ENCODE measurements around the gene SH3GL1. TPM values are rescaled to one million over a fixed set of nuclear protein-coding genes. Genes with fewer than 3 reads are reported as not detected.
A peak's percentile ranks its signal among the peaks of the same experiment; 100 is the strongest.

The SH3GL1 gene
- total RNA-seq, 1 donor from 2014 or later: 65.6 TPM

DNA sequence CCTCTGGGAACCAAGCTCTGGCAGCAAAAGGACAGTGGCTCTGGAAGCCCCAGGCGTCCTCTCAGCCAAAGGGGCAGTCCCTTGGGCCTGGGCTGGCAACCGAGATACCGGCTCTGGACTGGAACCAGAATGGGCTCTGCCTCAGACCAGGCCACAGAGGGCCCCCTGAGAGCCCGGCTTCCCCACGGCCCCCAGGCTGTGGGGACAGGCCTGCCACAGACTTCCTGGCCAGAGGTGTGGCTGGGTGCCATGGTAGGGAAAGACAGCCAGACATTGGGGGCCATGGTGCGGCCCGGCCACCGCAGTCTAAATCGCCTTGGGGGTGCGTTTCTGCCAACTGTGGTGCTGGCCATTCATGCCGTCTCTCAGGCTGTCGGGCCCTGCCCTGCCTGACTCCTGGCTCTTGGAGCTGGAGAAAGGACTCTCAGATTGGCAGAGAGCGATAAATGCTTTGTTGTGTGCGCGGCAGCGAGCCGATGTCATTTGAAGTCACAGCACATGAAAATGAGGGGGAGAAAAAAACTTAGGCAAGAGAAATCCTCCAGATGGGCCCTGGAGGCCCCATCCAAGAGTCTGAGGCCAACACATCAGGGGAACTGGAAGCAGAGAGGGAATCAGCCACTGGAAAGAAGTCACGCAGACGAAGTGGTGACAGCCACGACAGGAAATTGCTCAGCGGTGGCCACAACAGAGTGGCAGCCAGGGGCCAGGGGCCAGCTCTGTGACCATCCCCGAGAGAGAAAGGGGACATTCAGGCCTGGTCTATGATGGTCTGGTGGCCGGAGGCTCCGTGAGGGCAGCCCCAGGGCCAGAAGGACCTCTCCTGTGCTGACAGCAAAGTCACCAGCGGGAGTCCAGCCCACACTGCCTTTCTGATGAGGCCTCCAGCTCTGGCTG lies 26.5 kb downstream of the SH3GL1 start:
- no peak for TF ChIP-seq POLR2A (IDR thresholded peaks at IDR 0.05)
- DNase-seq (ENCODE audit: extremely low spot score in 2 of 2): no peak
- intact Hi-C loops (cut with DNase I): loop anchor here (2.0 kb wide), 1 partner anchor 27 kb away; the partner anchor contains the start of gene SH3GL1
- Histone ChIP-seq H3K27me3 (no peaks in the 10 kb centered on the region), H3K4me1 (peaks cover 100% of the 10 kb centered on the region), H3K27ac (peak overlapping the region; percentile 90), H3K36me3 (no peaks in the 10 kb centered on the region), H3K4me3 (peak overlapping the region; percentile 2 to 25), H3K9me3 (no peaks in the 10 kb centered on the region)

DNA sequence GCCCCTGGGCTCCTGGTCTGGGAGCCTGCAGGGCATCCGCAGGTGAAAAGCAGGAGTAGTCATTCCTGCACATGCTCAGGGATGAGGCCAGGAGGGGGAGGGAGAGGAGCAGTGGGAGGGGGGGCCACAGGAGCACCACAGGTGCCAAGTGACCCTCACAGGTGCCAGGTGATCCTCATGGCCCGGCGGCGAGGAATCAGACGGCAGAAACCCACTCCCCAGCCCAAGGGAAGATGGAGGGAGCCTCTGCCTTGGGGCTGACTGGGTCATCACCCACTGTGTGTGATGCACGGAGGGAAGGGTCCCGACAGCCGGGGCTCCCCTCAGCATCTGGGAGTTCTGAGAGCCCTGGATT lies 27.4 kb downstream of the SH3GL1 start:
- TF ChIP-seq POLR2AphosphoS5 (IDR thresholded peaks at IDR 0.05; ENCODE audit: insufficient read depth in 1 of 2, low read depth in 1 of 2): no peak
- TF ChIP-seq, protein P1, sequence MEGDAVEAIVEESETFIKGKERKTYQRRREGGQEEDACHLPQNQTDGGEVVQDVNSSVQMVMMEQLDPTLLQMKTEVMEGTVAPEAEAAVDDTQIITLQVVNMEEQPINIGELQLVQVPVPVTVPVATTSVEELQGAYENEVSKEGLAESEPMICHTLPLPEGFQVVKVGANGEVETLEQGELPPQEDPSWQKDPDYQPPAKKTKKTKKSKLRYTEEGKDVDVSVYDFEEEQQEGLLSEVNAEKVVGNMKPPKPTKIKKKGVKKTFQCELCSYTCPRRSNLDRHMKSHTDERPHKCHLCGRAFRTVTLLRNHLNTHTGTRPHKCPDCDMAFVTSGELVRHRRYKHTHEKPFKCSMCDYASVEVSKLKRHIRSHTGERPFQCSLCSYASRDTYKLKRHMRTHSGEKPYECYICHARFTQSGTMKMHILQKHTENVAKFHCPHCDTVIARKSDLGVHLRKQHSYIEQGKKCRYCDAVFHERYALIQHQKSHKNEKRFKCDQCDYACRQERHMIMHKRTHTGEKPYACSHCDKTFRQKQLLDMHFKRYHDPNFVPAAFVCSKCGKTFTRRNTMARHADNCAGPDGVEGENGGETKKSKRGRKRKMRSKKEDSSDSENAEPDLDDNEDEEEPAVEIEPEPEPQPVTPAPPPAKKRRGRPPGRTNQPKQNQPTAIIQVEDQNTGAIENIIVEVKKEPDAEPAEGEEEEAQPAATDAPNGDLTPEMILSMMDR (IDR thresholded peaks at IDR 0.05): no peak
- no peak for TF ChIP-seq POLR2A (IDR thresholded peaks at IDR 0.05)
- no peak overlapping the region for H3K4me3 ChIP-seq
- peak overlapping the region; percentile 90 for H3K27ac ChIP-seq
- no peak for DNase-seq (ENCODE audit: extremely low spot score in 2 of 2)
- H3K9me3 ChIP-seq: no peaks in the 10 kb centered on the region
- H3K4me1 ChIP-seq: peaks cover 100% of the 10 kb centered on the region
- no peaks in the 10 kb centered on the region for H3K36me3 ChIP-seq
- no peaks in the 10 kb centered on the region for H3K27me3 ChIP-seq
- intact Hi-C loops (cut with DNase I): no loop called here

DNA sequence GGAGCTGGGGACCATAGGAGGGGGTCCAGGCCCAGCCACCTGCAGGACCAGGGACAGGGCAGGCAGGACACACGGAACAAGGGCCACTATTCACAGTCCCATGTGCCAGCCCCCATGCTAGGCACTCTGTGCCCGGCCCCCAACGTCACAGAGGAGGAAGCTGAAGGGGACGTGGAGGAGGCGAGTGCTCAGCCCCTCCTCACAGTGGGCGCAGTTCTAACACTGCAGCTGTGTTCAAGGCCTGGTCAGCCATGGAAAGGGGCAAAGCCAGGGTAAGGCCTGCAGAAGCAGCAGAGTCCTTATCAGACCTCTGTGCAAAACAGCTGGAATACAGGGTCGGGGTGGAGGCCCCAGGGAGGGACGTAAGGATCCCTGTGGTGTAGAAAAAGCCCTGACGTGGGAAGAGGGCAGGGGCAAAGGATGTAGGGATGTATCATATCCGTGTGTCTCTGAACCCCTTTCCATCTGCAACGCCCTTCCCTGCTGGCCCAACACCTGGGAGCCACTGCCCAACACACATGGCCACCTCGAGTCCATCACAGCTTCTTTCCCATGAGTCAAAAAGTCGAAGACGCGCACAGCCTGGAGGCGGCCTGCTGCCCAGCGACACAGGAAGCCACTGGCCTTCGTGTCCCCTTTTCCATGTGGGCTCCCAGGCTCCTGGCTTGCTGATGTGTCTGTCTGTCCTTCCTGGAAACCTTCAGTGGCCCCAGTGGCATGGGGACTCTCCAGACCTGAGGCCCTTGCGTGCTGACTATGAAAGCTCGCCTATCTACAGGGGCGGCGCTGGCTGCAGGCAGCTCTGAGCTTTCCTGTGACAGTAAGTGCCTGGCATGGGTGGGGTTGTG lies 28.0 kb downstream of the SH3GL1 start:
- intact Hi-C loops (cut with DNase I): no loop called here
- peak overlapping the region; percentile 90 for H3K27ac ChIP-seq
- TF ChIP-seq POLR2A (IDR thresholded peaks at IDR 0.05) (no peak), POLR2AphosphoS5 (IDR thresholded peaks at IDR 0.05; ENCODE audit: insufficient read depth in 1 of 2, low read depth in 1 of 2) (no peak)
- TF ChIP-seq, protein P1 (IDR thresholded peaks at IDR 0.05): no peak
- DNase-seq (ENCODE audit: extremely low spot score in 2 of 2): no peak
- peaks cover 100% of the 10 kb centered on the region for H3K4me1 ChIP-seq
- no peaks in the 10 kb centered on the region for H3K27me3 ChIP-seq
- H3K36me3 ChIP-seq: no peaks in the 10 kb centered on the region
- no peaks in the 10 kb centered on the region for H3K9me3 ChIP-seq
- no peak overlapping the region for H3K4me3 ChIP-seq

DNA sequence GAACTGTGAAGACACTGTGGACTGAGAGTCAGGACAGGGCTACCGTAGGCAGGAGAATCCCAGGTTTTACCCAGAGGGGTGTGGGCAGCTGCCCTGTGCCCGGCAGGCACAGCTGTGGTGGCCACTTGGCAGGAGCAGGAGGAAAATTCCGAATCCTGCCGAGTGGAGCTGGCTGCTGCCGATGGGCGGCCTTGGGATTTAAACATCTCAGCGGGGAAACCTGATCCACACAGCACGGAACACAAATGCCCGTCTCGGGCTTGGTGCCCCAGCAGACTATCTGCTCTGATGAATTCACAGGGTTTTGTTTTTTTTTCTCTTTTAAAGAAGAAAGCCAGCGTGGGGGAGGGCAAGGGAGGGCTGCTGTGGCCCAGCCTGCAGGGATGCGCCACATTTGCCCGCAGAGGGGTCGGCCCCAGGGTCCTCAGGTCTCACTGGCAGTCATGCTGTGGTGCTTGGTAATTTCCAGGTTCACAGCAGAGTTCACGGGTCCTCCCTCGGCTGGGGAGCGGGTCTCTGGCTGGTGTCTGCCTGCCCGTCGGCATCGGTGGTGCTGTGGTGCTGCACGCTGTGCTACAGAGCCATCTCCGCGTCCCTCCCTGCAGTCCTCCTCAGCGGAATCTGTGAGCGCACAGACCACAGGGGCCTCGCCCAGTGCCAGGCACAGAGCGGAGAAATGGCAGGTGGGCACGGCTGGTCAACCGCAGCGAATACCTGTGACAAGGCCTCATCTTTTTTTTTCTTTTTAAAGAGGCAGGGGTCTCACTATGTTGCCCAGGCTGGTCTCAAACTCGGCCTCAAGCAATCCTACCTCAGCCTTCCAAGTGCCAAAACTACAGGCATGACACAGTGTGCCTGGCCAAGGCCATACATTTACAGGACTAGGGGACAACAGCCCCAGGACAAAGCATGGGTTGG lies 28.8 kb downstream of the SH3GL1 start:
- intact Hi-C loops (cut with DNase I): no loop called here
- peaks cover 0 to under 1% of the 10 kb centered on the region in 2 donors for H3K36me3 ChIP-seq
- no peak overlapping the region for H3K4me3 ChIP-seq
- H3K27me3 ChIP-seq: no peaks in the 10 kb centered on the region
- DNase-seq (ENCODE audit: extremely low spot score in 2 of 2): no peak
- H3K9me3 ChIP-seq: no peaks in the 10 kb centered on the region
- peak overlapping the region; percentile 90 for H3K27ac ChIP-seq
- no peak for TF ChIP-seq POLR2A (IDR thresholded peaks at IDR 0.05)
- no peak for TF ChIP-seq POLR2AphosphoS5 (IDR thresholded peaks at IDR 0.05; ENCODE audit: insufficient read depth in 1 of 2, low read depth in 1 of 2)
- TF ChIP-seq, protein P1 (IDR thresholded peaks at IDR 0.05): no peak
- peaks cover 96% of the 10 kb centered on the region for H3K4me1 ChIP-seq
